Esophagus muscularis mucosa (tissue), 4 donors: ENCODE measurements around the gene KRTAP2-2. TPM values are rescaled to one million over a fixed set of nuclear protein-coding genes. Genes with fewer than 3 reads are reported as not detected.

Source experiments
- small RNA-seq, 3 donors: library from RNA; depleted of rRNA; stranded (forward); fragments of <200 nt; gene quantifications; one replicate each; pipeline ENCODE3, GENCODE V24; 2016
- total RNA-seq, 4 donors: library from RNA; depleted of rRNA; stranded (reverse); fragments of >200 nt; gene quantifications; one replicate each; pipeline versions ENCODE4 v1.1.0 to v1.2.1, GENCODE V29; 2016

KRTAP2-2 gene
- total RNA-seq, 4 donors from 2014 or later: not detected

Small RNA genes within 50 kb of the gene (small RNA-seq; reads per million reads assigned to genes)
- 0 reads per million in 3 donors for gene KRTAP3-4P

Other genes with a start within 250 kb of the KRTAP2-2 start
- gene KRT10, start 232.6 kb downstream of the KRTAP2-2 start, total RNA-seq: 10 to 100 TPM in 3 of 4 donors, 1 to 10 TPM in 1; 9.9 to 15.7 (median 10.7) TPM
- not detected for gene KRT12, start 188.0 kb downstream of the KRTAP2-2 start, total RNA-seq
- under 1 TPM in 1 of 4 donors, not detected in 3; 0.52 TPM for gene KRT20, start 170.0 kb downstream of the KRTAP2-2 start, total RNA-seq
- under 1 TPM in 1 of 4 donors, not detected in 3; 0.50 TPM for gene KRT23, start 117.6 kb downstream of the KRTAP2-2 start, total RNA-seq
- gene KRT39, start 88.3 kb downstream of the KRTAP2-2 start, total RNA-seq: not detected
- gene KRT40, start 70.9 kb downstream of the KRTAP2-2 start, total RNA-seq: not detected
- gene KRTAP3-3, start 61.1 kb downstream of the KRTAP2-2 start, total RNA-seq: not detected
- not detected for gene KRTAP3-2, start 55.3 kb downstream of the KRTAP2-2 start, total RNA-seq
- gene KRTAP3-1, start 46.1 kb downstream of the KRTAP2-2 start, total RNA-seq: not detected
- gene KRTAP1-5, start 28.0 kb downstream of the KRTAP2-2 start, total RNA-seq: not detected
- not detected for gene KRTAP1-4, start 25.0 kb downstream of the KRTAP2-2 start, total RNA-seq
- not detected for gene KRTAP1-3, start 20.4 kb downstream of the KRTAP2-2 start, total RNA-seq
- not detected for gene KRTAP1-1, start 13.8 kb downstream of the KRTAP2-2 start, total RNA-seq
- gene KRTAP2-1, start 7.9 kb downstream of the KRTAP2-2 start, total RNA-seq: not detected
- not detected for gene KRTAP2-3, start 4.9 kb upstream of the KRTAP2-2 start, total RNA-seq
- not detected for gene KRTAP2-4, start 10.6 kb upstream of the KRTAP2-2 start, total RNA-seq
- gene KRTAP4-7, start 28.9 kb upstream of the KRTAP2-2 start, total RNA-seq: not detected
- gene KRTAP4-8, start 42.9 kb upstream of the KRTAP2-2 start, total RNA-seq: not detected
- not detected for gene KRTAP4-16, start 47.0 kb upstream of the KRTAP2-2 start, total RNA-seq
- not detected for gene KRTAP4-9, start 50.2 kb upstream of the KRTAP2-2 start, total RNA-seq
- not detected for gene KRTAP4-11, start 63.1 kb upstream of the KRTAP2-2 start, total RNA-seq
- gene KRTAP4-12, start 69.0 kb upstream of the KRTAP2-2 start, total RNA-seq: not detected
- not detected for gene KRTAP4-6, start 85.3 kb upstream of the KRTAP2-2 start, total RNA-seq
- gene KRTAP4-5, start 94.6 kb upstream of the KRTAP2-2 start, total RNA-seq: not detected
- not detected for gene KRTAP4-4, start 105.5 kb upstream of the KRTAP2-2 start, total RNA-seq
- gene KRTAP4-3, start 113.0 kb upstream of the KRTAP2-2 start, total RNA-seq: not detected
- gene KRTAP4-2, start 123.0 kb upstream of the KRTAP2-2 start, total RNA-seq: not detected
- gene KRTAP4-1, start 129.7 kb upstream of the KRTAP2-2 start, total RNA-seq: not detected
- gene KRTAP9-1, start 134.7 kb upstream of the KRTAP2-2 start, total RNA-seq: not detected
- not detected for gene KRTAP9-2, start 171.4 kb upstream of the KRTAP2-2 start, total RNA-seq
- not detected for gene KRTAP9-3, start 177.2 kb upstream of the KRTAP2-2 start, total RNA-seq
- not detected for gene KRTAP9-8, start 182.8 kb upstream of the KRTAP2-2 start, total RNA-seq
- not detected for gene KRTAP9-4, start 194.5 kb upstream of the KRTAP2-2 start, total RNA-seq
- gene KRTAP9-9, start 200.2 kb upstream of the KRTAP2-2 start, total RNA-seq: not detected
- not detected for gene KRTAP9-6, start 210.1 kb upstream of the KRTAP2-2 start, total RNA-seq
- gene KRTAP9-7, start 220.5 kb upstream of the KRTAP2-2 start, total RNA-seq: not detected
- not detected for gene KRTAP29-1, start 247.6 kb upstream of the KRTAP2-2 start, total RNA-seq